HG02943 (cell line): ENCODE measurements around the gene ITPR3.

Source experiments
- ATAC-seq: cut with Tn5 transposase; IDR thresholded peaks from one replicate; pipeline ENCODE4 v1.9.1; 2021; ENCODE audit warnings: mild to moderate bottlenecking, low read depth, moderate library complexity; ENCODE audit not compliant: unreplicated experiment

ITPR3 gene

DNA sequence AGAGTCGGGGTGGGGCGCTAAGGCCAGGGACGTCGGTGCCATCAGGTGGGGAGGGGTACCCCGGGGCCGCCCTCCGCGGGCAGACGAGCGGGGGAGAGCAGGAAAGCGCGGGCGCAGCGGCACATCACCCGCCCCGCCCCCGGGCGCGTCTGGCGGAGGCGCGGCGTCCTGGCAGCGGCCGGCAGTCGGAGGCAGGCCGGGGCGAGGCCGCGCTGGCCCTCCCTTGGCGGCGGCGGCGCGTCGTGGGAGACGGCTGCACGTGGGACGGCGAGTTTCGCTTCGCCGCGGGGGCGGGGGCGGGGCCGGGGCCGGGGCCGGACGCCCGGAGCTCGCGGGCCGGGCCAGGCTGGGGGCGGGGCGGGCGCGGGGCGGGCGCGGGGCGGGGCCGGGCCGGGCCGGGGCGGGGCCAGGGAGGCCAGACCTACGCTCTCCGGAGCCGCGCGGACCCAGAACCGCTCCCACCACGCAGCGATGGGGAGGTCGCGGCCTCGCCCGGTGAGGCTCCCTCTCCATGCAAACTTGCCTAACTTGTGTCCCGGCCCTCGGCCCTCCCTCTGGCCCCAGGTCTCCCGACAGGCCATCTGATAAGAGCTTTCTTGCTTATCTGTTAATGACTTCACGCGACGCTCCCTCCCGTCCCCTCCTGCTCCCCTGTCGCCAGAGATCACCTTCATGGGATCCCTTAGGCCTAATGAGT lies 12.5 kb downstream of the ITPR3 start:
- ATAC-seq = no peak

DNA sequence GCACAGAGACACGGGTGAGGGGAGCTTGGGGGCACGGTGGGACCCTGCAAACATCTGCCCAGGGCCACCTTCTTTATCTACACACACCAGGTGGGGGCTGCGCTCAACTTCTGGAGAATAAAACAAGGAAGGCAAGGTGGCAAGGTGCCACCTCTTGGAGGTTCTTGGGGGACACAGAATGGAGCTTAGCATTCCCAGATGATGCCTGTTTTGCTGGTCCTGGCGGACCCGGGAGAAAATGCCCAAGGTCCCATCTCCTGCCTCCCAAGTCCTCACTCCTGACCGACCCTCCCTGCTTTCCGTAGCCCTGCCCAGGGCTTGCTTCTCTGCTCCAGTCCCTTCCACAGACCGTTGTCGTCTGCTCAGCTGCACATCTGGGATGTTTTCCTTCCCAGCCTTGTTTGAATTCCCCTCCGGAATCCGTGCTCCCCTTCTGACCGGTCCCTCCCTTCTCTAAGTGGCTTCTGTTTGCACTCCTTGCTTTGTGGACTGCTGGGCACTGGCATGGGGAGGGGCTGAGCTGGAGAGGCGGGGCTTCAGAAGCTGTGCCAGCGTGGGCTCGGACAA lies 13.1 kb downstream of the ITPR3 start:
- ATAC-seq = no peak

DNA sequence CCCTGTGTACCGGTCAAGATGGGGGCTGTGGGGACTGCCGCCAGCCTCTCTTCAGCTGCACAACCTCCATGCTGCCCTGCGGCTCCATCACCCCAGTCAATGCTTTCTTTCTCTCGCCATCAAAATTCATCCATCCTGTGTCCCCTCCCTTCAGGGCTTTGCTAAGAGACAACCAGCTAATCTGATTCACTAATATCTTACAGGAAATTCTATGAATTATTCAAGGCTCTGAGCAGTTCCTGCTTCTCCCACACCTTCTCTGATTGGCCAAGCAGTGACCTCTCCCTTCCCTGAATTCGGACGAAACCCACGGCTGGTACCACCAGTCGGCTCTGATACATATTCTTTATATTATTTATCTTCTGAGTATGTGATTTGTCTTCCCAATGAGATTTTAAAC lies 13.8 kb downstream of the ITPR3 start:
- ATAC-seq = no peak

GRCh38 chr6:33636655-33637054 lies 15.5 kb downstream of the ITPR3 start:
- no peak for ATAC-seq

- no peak for ATAC-seq
These were observed 17.4 kb downstream of the ITPR3 start for GRCh38 chr6:33638556-33638955.

DNA sequence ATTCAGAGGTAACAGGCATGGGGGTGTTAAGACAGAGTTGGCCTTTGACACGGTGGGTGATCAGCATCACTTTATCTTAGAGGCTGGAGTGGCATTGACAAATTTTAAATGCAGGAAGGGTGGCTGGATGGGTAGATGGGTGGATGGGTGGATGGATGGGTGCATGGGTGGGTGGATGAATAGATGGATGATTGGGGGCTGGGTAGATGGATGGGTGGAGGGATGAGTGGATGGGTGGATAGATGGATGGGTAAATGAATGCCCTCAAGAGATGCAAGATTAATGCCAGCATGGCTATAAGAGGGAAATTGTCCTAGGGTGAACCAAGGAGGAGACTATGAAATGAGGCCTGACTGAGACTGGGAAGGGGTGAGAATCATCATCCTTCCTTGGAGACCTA lies 18.4 kb downstream of the ITPR3 start:
- ATAC-seq = no peak

DNA sequence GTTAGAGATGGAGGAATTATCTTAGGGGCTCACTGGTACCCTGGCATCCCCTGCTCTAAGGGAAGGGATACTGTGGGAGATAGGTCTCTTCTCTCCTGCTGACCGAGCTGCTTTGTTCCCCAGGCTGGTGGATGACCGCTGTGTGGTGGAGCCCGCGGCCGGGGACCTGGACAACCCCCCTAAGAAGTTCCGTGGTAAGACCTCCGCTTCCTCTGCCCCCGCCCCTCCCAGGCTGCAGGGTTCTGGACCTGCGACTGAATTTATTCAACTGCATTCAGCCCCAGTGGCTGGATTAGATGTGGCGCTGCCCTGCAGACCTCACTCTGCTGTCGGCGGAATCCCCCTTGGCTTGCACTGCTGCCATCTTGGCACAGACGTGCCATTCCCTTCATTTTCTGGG lies 19.2 kb downstream of the ITPR3 start:
- no peak for ATAC-seq

- no peak for ATAC-seq
These were observed 20.0 kb downstream of the ITPR3 start for GRCh38 chr6:33641144-33641543.

GRCh38 chr6:33641602-33642001 lies 20.5 kb downstream of the ITPR3 start:
- ATAC-seq = no peak

DNA sequence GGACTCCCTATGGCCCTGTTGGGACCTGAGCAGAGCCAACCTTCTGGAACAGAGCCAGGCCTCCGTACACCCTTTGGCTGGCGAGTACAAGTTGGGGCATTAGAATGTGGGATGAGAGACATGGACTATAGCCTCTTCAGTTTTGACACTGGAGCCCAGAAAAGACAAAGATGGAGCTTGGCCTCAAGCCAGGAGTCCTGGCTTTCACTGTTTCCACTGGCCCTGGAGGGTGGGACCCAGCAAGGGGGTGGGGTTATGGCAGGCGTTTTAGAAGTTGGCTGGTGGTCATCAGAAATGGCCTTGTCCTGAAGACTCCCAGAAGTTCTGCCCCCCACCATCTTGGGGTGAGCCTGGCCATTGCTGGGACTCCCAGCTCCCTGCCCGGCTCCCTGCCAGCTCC lies 21.8 kb downstream of the ITPR3 start:
- no peak for ATAC-seq

- no peak for ATAC-seq
These were observed 30.3 kb downstream of the ITPR3 start for GRCh38 chr6:33651403-33651802.

GRCh38 chr6:33652002-33652401 lies 30.9 kb downstream of the ITPR3 start:
- no peak for ATAC-seq

- ATAC-seq = no peak
These were observed 33.9 kb downstream of the ITPR3 start for GRCh38 chr6:33654831-33655554.

GRCh38 chr6:33656844-33657243 lies 35.7 kb downstream of the ITPR3 start:
- ATAC-seq = no peak

GRCh38 chr6:33658982-33659689 lies 38.0 kb downstream of the ITPR3 start:
- ATAC-seq = no peak

DNA sequence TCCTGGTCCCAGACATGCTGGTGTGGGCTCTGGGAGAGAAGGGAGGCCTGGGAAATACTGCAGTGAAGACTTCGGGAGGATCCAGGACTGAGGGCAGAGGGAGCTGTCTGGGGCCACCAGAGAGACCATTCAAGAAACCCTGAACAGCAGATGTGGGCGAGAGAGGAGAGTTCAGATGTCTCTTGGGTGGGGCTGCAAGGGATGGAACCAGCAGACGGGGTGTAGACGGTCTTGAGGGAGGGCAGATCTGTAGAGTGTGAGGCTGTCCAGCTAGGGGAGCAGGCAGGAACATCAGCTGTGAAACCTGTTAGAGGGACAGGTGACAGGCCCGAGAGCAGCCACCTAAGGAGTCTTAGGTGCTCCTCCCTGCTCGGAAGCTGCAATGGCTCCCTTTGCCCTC lies 38.9 kb downstream of the ITPR3 start:
- ATAC-seq = no peak

- no peak for ATAC-seq
These were observed 40.1 kb downstream of the ITPR3 start for GRCh38 chr6:33661106-33661838.

DNA sequence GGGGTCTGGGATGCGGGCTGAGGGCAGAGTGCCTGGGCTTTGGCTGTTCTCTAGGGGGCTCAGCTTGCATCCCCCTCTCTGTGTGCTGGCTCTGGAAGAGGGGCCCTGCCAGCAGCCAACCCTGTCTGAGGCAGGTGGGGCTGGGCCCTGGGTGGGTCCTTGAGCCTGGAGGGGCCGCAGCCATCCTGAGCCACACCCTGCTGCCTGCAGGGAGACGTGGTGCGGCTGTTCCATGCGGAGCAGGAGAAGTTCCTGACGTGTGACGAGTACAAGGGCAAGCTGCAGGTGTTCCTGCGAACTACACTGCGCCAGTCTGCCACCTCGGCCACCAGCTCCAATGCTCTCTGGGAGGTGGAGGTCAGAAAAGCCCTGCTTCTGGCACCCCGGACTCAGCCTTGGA lies 41.2 kb downstream of the ITPR3 start:
- no peak for ATAC-seq

- ATAC-seq = no peak
These were observed 41.9 kb downstream of the ITPR3 start for GRCh38 chr6:33663028-33663427.

DNA sequence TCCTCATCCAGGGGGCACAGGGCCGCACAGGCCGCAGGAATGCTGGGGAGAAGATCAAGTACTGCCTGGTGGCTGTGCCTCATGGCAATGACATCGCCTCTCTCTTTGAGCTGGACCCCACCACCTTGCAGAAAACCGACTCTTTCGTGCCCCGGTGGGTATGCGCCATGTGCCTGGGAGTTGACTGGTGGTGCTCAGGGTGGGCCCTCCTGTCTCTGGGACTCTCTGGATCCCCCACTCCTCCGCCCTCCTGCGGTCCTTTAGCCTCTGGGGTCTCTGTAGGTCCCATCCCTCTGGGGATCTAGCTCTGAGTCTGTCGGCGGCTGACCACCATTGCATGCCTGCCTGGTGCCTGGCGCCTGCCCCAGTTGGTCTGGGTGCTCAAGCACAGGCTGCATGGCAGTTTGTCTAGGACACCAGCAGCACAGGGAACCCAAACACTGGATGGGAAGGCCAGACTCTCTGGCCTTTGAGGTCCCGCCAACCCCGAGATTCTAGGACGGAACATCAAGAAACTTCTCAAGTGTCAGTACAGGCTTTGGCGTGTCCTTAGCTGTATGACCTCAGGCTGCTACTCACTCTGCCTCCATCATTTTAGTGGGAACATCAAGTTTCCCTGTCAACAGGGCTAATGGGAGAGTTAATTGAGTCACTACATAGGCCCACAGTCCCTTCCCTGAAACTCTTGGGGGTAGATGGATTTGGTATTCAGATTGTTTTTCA lies 42.8 kb downstream of the ITPR3 start:
- ATAC-seq = no peak
